HEK293 (cell line): ENCODE results near the gene RASSF5.

Experiments
- CTCF ChIP-seq: fragments of 450-650 bp; formaldehyde crosslinking; IDR thresholded peaks from 2 replicates; pipeline ENCODE4 v1.5.1; 2016; ENCODE audit warnings: missing biosample characterization, missing genetic modification characterization
- PRDM4 ChIP-seq: fragments of 450-650 bp; formaldehyde crosslinking; IDR thresholded peaks from 2 replicates; pipeline ENCODE4 v1.5.1; 2017; ENCODE audit warnings: missing biosample characterization, missing genetic modification characterization
- ZNF37A ChIP-seq: fragments of 450-650 bp; IDR thresholded peaks from 2 replicates; pipeline ENCODE4 v1.5.1; 2018; ENCODE audit warnings: missing biosample characterization, missing genetic modification characterization
- ZNF658 ChIP-seq: fragments of 450-650 bp; formaldehyde crosslinking; IDR thresholded peaks from 2 replicates; pipeline ENCODE4; 2016; ENCODE audit warnings: missing biosample characterization, missing genetic modification characterization

GRCh38 chr1:206463137-206463536, 44.2 kb upstream of the RASSF5 start:
- TF ChIP-seq PRDM4 (tag by site-specific recombination) (no peak), ZNF37A (tag by site-specific recombination) (no peak), ZNF658 (tag by site-specific recombination) (no peak), CTCF (tag by site-specific recombination) (no peak)
